Prostate gland (tissue), 2 donors: ENCODE measurements around the gene UBE4B.

Experiments used
- CTCF ChIP-seq, 4 experiments: fragments of 200-600 bp in 2 of 4; fragments of 450-650 bp in 2 of 4; sonication (generic) in 2 of 4; IDR thresholded peaks; 1 replicate in 3 of 4; 2 replicates in 1 of 4; pipeline ENCODE4 v1.5.1; 2016 to 2019; ENCODE audit warnings: antibody characterized with exemption in 4 of 4, mild to moderate bottlenecking in 2 of 4, moderate library complexity in 2 of 4
- POLR2A ChIP-seq: fragments of 450-650 bp; IDR thresholded peaks from one replicate; pipeline ENCODE4 v1.6.1; 2016; ENCODE audit warnings: antibody characterized with exemption, mild to moderate bottlenecking
- POLR2AphosphoS5 ChIP-seq: sonication (generic); formaldehyde crosslinking; IDR thresholded peaks from one replicate; pipeline ENCODE4 v1.6.1; 2017; ENCODE audit warnings: antibody characterized with exemption

- no peak for TF ChIP-seq POLR2A
- no peak for TF ChIP-seq CTCF (IDR thresholded peaks at IDR 0.05)
- TF ChIP-seq POLR2AphosphoS5 = no peak
These were observed 137.4 kb downstream of the UBE4B start for GRCh38 chr1:10170239-10170574.
